Suprapubic skin (tissue), 4 donors: Measurements from ENCODE around the gene C4BPB. TPM values are rescaled to one million over a fixed set of nuclear protein-coding genes. Genes with fewer than 3 reads are reported as not detected.

Source experiments
- DNase-seq, 2 donors: peaks; one replicate each; pipeline ENCODE4 v3.0.0-alpha.2; 2019; ENCODE audit warnings: low spot score in 2 of 2
- H3K27ac ChIP-seq: fragments of 200-600 bp; sonication (generic); one replicate; pipeline ENCODE4 v1.5.1; 2019
- H3K27me3 ChIP-seq: fragments of 200-600 bp; sonication (generic); one replicate; pipeline ENCODE4 v1.5.1; 2019
- H3K36me3 ChIP-seq: fragments of 200-600 bp; sonication (generic); one replicate; pipeline ENCODE4 v1.5.1; 2019
- H3K4me1 ChIP-seq: fragments of 200-600 bp; sonication (generic); one replicate; pipeline ENCODE4 v1.5.1; 2019
- H3K4me3 ChIP-seq: fragments of 200-600 bp; sonication (generic); one replicate; pipeline ENCODE4 v1.5.1; 2019; ENCODE audit warnings: mild to moderate bottlenecking
- H3K9me3 ChIP-seq: fragments of 200-600 bp; sonication (generic); one replicate; pipeline ENCODE4 v1.5.1; 2019
- EP300 ChIP-seq: sonication (generic); formaldehyde crosslinking; IDR thresholded peaks from one replicate; pipeline ENCODE4 v1.6.1; 2017; ENCODE audit warnings: antibody characterized with exemption
- POLR2A ChIP-seq, 2 donors: fragments of 450-650 bp; IDR thresholded peaks; one replicate each; pipeline ENCODE4 v1.6.1; 2017; ENCODE audit warnings: antibody characterized with exemption in 2 of 2, mild to moderate bottlenecking in 2 of 2, moderate library complexity in 2 of 2
- POLR2AphosphoS5 ChIP-seq, 3 donors: sonication (generic); formaldehyde crosslinking; IDR thresholded peaks; one replicate each; pipeline ENCODE4 v1.6.1; 2017; ENCODE audit warnings: antibody characterized with exemption in 3 of 3
- WGBS: methylation state at CpG from one replicate; pipeline ENCODE4 v1.1.5; 2018; 5-methylcytosine and 5-hydroxymethylcytosine counted together
- total RNA-seq, 4 donors: library from RNA; depleted of rRNA; stranded (reverse); fragments of >200 nt; gene quantifications; one replicate each; pipeline ENCODE4 v1.1.0, GENCODE V29; 2016
- TF ChIP-seq, protein P1 (sequence below), 2 donors: fragments of 200-600 bp in 1 of 2; fragments of 450-650 bp in 1 of 2; sonication (generic) in 1 of 2; IDR thresholded peaks; one replicate each; pipeline ENCODE4 v1.5.1; 2016 to 2019; ENCODE audit warnings: antibody characterized with exemption in 2 of 2, mild to moderate bottlenecking in 1 of 2, moderate library complexity in 1 of 2

Gene C4BPB
- total RNA-seq, 4 donors from 2014 or later: 1.5 TPM; not detected in 3

DNA sequence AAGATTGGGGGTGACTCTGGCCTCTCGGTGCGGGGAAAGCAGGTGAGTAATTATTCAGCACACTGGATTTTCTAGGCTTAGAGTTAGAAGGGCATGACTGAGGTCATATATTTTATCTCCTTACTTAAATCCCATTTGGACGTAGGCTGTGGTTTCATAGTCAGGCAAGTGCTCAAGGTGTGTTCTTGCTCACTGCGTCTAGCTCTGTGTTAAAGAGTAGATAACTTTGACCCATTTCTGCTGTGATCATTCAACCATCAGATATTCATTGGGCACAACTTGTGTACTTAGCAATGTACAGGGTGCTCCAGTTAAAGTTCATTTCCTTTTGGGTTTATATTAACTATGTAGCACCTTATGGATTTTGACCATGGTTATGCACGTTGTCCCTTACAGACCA is 21.0 kb upstream of the C4BPB start:
- Histone ChIP-seq H3K27ac (no peak overlapping the region), H3K4me3 (no peak overlapping the region), H3K4me1 (no peaks in the 10 kb centered on the region), H3K9me3 (no peaks in the 10 kb centered on the region), H3K27me3 (no peaks in the 10 kb centered on the region), H3K36me3 (peaks cover 94% of the 10 kb centered on the region)
- no peak for DNase-seq
- 98% methylated on average over 5 of the region's 5 CpGs for WGBS
- no peak for TF ChIP-seq POLR2AphosphoS5 (IDR thresholded peaks at IDR 0.05)
- TF ChIP-seq, protein P1, sequence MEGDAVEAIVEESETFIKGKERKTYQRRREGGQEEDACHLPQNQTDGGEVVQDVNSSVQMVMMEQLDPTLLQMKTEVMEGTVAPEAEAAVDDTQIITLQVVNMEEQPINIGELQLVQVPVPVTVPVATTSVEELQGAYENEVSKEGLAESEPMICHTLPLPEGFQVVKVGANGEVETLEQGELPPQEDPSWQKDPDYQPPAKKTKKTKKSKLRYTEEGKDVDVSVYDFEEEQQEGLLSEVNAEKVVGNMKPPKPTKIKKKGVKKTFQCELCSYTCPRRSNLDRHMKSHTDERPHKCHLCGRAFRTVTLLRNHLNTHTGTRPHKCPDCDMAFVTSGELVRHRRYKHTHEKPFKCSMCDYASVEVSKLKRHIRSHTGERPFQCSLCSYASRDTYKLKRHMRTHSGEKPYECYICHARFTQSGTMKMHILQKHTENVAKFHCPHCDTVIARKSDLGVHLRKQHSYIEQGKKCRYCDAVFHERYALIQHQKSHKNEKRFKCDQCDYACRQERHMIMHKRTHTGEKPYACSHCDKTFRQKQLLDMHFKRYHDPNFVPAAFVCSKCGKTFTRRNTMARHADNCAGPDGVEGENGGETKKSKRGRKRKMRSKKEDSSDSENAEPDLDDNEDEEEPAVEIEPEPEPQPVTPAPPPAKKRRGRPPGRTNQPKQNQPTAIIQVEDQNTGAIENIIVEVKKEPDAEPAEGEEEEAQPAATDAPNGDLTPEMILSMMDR (IDR thresholded peaks at IDR 0.05): no peak
- TF ChIP-seq POLR2A (IDR thresholded peaks at IDR 0.05): no peak
- TF ChIP-seq EP300: no peak

DNA sequence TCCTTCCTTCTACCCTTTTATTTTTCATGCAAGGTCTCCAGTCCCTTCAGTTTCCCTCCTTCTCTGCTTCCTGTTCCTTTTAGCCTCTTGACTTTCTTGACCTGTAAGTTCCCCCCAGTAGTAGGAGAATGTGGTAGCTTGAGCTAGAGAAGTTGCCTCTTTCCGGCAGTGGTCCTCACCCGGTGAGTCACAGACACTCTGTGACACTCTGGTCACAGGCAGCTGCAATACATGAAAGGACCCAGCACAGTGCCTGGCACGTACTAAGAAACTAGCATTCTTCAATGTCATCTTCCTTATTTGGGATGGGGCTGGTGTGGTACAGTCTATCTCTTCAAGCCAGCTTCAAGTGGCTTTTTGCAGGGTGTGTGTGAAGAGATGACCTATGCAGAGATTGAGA is 19.6 kb upstream of the C4BPB start:
- no peaks in the 10 kb centered on the region for H3K4me1 ChIP-seq
- DNase-seq: no peak
- H3K36me3 ChIP-seq: peaks cover 92% of the 10 kb centered on the region
- no peaks in the 10 kb centered on the region for H3K9me3 ChIP-seq
- 86% methylated on average over 3 of the region's 3 CpGs for WGBS
- no peak overlapping the region for H3K27ac ChIP-seq
- H3K4me3 ChIP-seq: no peak overlapping the region
- H3K27me3 ChIP-seq: no peaks in the 10 kb centered on the region
- TF ChIP-seq EP300 (no peak), POLR2AphosphoS5 (IDR thresholded peaks at IDR 0.05) (no peak), POLR2A (IDR thresholded peaks at IDR 0.05) (no peak)
- TF ChIP-seq, protein P1 (IDR thresholded peaks at IDR 0.05): no peak

DNA sequence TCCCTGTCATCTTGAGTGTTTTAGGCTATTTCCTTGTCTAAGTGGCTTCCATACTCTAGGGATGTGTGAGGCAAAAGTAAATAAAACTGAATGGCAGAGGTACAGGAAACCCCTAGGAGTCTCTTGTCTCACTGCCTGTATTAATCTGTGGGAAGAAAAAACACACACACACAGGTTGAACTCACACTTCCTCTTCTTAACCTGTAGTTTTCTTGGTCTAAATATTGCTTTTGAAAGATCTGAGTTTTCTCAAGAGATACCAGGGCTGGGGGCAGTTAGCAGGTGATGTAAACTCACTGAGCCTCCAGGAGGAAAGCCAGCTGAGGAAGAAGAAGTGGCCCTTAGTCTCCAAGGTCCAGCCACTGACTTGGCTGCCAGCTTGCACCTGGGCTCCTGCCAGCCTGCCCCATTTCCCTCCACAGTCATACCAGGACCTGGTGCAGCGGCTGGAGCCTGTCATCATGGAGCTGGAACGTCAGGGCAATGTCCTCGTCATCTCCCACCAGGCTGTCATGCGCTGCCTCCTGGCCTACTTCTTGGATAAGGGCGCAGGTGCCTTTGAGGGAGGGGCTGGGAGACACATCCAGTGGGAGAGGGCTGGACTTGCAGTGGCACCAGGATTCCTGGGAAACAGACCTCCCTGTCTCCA is 18.7 kb upstream of the C4BPB start:
- Histone ChIP-seq H3K36me3 (peaks cover 83% of the 10 kb centered on the region), H3K27ac (no peak overlapping the region)
- DNase-seq: no peak

DNA sequence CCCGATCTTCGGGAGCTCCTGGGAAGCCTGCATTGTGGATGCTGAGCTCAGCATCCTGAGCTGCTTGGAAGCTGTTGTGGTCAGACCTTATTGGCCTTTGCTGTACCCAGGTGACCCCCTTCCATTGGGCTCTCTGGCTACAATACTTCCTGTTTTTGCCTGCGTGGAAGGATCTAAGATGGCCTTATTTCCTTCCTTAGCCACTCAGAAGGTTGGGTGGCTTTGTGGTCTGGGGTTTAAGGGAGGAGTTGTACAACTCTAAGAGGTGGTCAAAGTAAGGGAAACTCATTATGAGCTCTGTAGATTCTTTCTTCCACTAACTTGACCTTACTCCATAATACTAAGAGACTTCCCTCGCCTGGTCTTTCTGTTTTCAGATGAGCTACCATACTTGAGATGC is 17.8 kb upstream of the C4BPB start:
- peaks cover 74% of the 10 kb centered on the region for H3K36me3 ChIP-seq
- H3K27me3 ChIP-seq: no peaks in the 10 kb centered on the region
- no peak overlapping the region for H3K27ac ChIP-seq
- TF ChIP-seq, protein P1 (IDR thresholded peaks at IDR 0.05): no peak
- TF ChIP-seq POLR2A (IDR thresholded peaks at IDR 0.05) (no peak), EP300 (no peak), POLR2AphosphoS5 (IDR thresholded peaks at IDR 0.05) (no peak)
- DNase-seq: no peak
- 81% methylated on average over 4 of the region's 4 CpGs for WGBS
- H3K9me3 ChIP-seq: no peaks in the 10 kb centered on the region
- H3K4me3 ChIP-seq: no peak overlapping the region
- H3K4me1 ChIP-seq: peaks cover 10% of the 10 kb centered on the region

More for the DNA sequence above, 18.7 kb upstream of the C4BPB start:
- TF ChIP-seq POLR2AphosphoS5 (IDR thresholded peaks at IDR 0.05): no peak
- TF ChIP-seq, protein P1 (IDR thresholded peaks at IDR 0.05): no peak
- TF ChIP-seq EP300: no peak
- TF ChIP-seq POLR2A (IDR thresholded peaks at IDR 0.05): no peak
- Histone ChIP-seq H3K27me3 (no peaks in the 10 kb centered on the region), H3K4me3 (no peak overlapping the region), H3K9me3 (no peaks in the 10 kb centered on the region), H3K4me1 (peaks cover 8% of the 10 kb centered on the region)
- 92% methylated on average over 5 of the region's 5 CpGs for WGBS

DNA sequence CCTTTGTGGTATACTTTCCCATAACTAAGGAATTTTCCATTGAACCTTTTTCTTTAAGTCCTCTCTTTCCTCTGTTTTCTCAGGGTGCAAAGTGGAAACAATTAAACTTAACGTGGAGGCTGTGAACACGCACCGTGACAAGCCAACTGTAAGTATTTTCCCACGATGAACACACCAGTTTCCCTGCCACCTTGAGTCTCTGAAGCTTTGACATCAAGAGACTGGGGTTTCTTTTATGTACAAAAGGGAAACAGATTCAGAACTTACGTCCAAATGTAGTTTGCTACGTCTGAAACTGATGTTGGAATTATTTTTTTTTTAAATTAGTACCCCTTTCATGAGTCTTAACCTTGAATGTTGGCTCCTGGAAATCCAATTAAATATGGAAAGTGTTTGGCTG is 17.2 kb upstream of the C4BPB start:
- H3K4me3 ChIP-seq: no peak overlapping the region
- peaks cover 12% of the 10 kb centered on the region for H3K4me1 ChIP-seq
- no peak overlapping the region for H3K27ac ChIP-seq
- H3K36me3 ChIP-seq: peaks cover 72% of the 10 kb centered on the region
- WGBS: 88% methylated on average over 6 of the region's 6 CpGs
- H3K27me3 ChIP-seq: no peaks in the 10 kb centered on the region
- TF ChIP-seq POLR2AphosphoS5 (IDR thresholded peaks at IDR 0.05) (no peak), EP300 (no peak), POLR2A (IDR thresholded peaks at IDR 0.05) (no peak)
- TF ChIP-seq, protein P1 (IDR thresholded peaks at IDR 0.05): no peak
- no peak for DNase-seq
- H3K9me3 ChIP-seq: no peaks in the 10 kb centered on the region
